Stimulated activated naive B cell treated with anti-CD40 and anti-IgM and Interleukin-4, amounts not matched to agents 10 μg/mL and 1 μg/mL and 100 μg/mL, for 72 hours (primary cell): Measurements from ENCODE around the gene SEPTIN12.

ENCODE experiments used
- ATAC-seq, 2 donors: fragments of 150-1000 bp; cut with Tn5 transposase; replicated peaks; 2 replicates each; pipeline ENCODE4 v1.10.0; 2021; ENCODE audit warnings: moderate library complexity in 1 of 2
- DNase-seq: peaks from one replicate; pipeline ENCODE4 v3.0.0; 2021
- H3K27ac Mint-ChIP-seq: one replicate; pipeline ENCODE4 v1.8.0; 2022; ENCODE audit warnings: mild to moderate bottlenecking, mixed read lengths
- H3K27me3 Mint-ChIP-seq, 2 donors: one replicate each; pipeline ENCODE4 v1.8.0; 2022; ENCODE audit warnings: mixed read lengths in 2 of 2
- H3K36me3 Mint-ChIP-seq, 2 donors: one replicate each; pipeline ENCODE4 v1.8.0; 2022; ENCODE audit warnings: mixed read lengths in 2 of 2, mild to moderate bottlenecking in 1 of 2
- H3K4me1 Mint-ChIP-seq, 2 donors: one replicate each; pipeline ENCODE4 v1.8.0; 2022; ENCODE audit warnings: mixed read lengths in 2 of 2, mild to moderate bottlenecking in 1 of 2
- H3K4me3 Mint-ChIP-seq, 2 donors: one replicate each; pipeline ENCODE4 v1.8.0; 2022; ENCODE audit warnings: mild to moderate bottlenecking in 2 of 2, mixed read lengths in 2 of 2, moderate library complexity in 1 of 2
- H3K9me3 Mint-ChIP-seq, 2 donors: one replicate each; pipeline ENCODE4 v1.8.0; 2022; ENCODE audit warnings: mixed read lengths in 2 of 2, mild to moderate bottlenecking in 1 of 2

The SEPTIN12 gene

GRCh38 chr16:4787627-4788482 is at the start of gene SEPTIN12:
Gene SEPTIN12 (minus strand): TSS chr16:4788345. CDS start chr16:4787645, 700 bp downstream.
- Mint-ChIP-seq H3K9me3 (no peaks in the 10 kb centered on the region), H3K4me1 (peaks cover under 1 to 1% of the 10 kb centered on the region in 2 donors), H3K4me3 (no peak within 1 kb of the TSS), H3K27ac (peak within 1 kb of the TSS; percentile 75), H3K27me3 (peaks cover 0 to 7% of the 10 kb centered on the region in 2 donors), H3K36me3 (no peaks in the 10 kb centered on the region)
- no peak for ATAC-seq
- no peak for DNase-seq

GRCh38 chr16:4836727-4837126 is 48.6 kb upstream of the SEPTIN12 start:
- DNase-seq, result no peak
- no peak overlapping the region for H3K4me3 Mint-ChIP-seq
- no peaks in the 10 kb centered on the region for H3K9me3 Mint-ChIP-seq
- ATAC-seq, result no peak
- H3K4me1 Mint-ChIP-seq, result peaks cover 0 to 33% of the 10 kb centered on the region in 2 donors
- no peaks in the 10 kb centered on the region for H3K27me3 Mint-ChIP-seq
- peaks cover 49 to 55% of the 10 kb centered on the region in 2 donors for H3K36me3 Mint-ChIP-seq
- no peak overlapping the region for H3K27ac Mint-ChIP-seq

GRCh38 chr16:4833584-4833983 is 45.4 kb upstream of the SEPTIN12 start:
- Mint-ChIP-seq H3K27ac (no peak overlapping the region), H3K4me3 (no peak overlapping the region), H3K36me3 (peaks cover 47 to 58% of the 10 kb centered on the region in 2 donors), H3K9me3 (no peaks in the 10 kb centered on the region), H3K4me1 (peaks cover 0 to 29% of the 10 kb centered on the region in 2 donors), H3K27me3 (no peaks in the 10 kb centered on the region)
- ATAC-seq, result peak in 1 of 2 donors; percentile 33
- DNase-seq, result no peak

GRCh38 chr16:4832698-4833343 is 44.7 kb upstream of the SEPTIN12 start:
- H3K4me1 Mint-ChIP-seq, result peaks cover 0 to 22% of the 10 kb centered on the region in 2 donors
- peaks cover 42 to 58% of the 10 kb centered on the region in 2 donors for H3K36me3 Mint-ChIP-seq
- no peak for ATAC-seq
- no peak overlapping the region for H3K27ac Mint-ChIP-seq
- DNase-seq, result no peak
- no peaks in the 10 kb centered on the region for H3K9me3 Mint-ChIP-seq
- no peaks in the 10 kb centered on the region for H3K27me3 Mint-ChIP-seq
- no peak overlapping the region for H3K4me3 Mint-ChIP-seq

GRCh38 chr16:4831616-4832015 is 43.5 kb upstream of the SEPTIN12 start:
- no peak overlapping the region for H3K27ac Mint-ChIP-seq
- no peaks in the 10 kb centered on the region for H3K9me3 Mint-ChIP-seq
- DNase-seq (no peak), ATAC-seq (no peak)
- H3K36me3 Mint-ChIP-seq, result peaks cover 43 to 56% of the 10 kb centered on the region in 2 donors
- H3K4me3 Mint-ChIP-seq, result no peak overlapping the region
- peaks cover 0 to 17% of the 10 kb centered on the region in 2 donors for H3K4me1 Mint-ChIP-seq
- H3K27me3 Mint-ChIP-seq, result no peaks in the 10 kb centered on the region

- H3K4me1 Mint-ChIP-seq, result peaks cover 0 to 17% of the 10 kb centered on the region in 2 donors
- ATAC-seq (no peak), DNase-seq (no peak)
- no peak overlapping the region for H3K4me3 Mint-ChIP-seq
- H3K27me3 Mint-ChIP-seq, result no peaks in the 10 kb centered on the region
- H3K9me3 Mint-ChIP-seq, result no peaks in the 10 kb centered on the region
- H3K36me3 Mint-ChIP-seq, result peaks cover 47 to 55% of the 10 kb centered on the region in 2 donors
- no peak overlapping the region for H3K27ac Mint-ChIP-seq
Measured at GRCh38 chr16:4830408-4830807, 42.3 kb upstream of the SEPTIN12 start.

GRCh38 chr16:4828567-4829321 is 40.6 kb upstream of the SEPTIN12 start:
- H3K27ac Mint-ChIP-seq, result no peak overlapping the region
- H3K36me3 Mint-ChIP-seq, result peaks cover 51 to 65% of the 10 kb centered on the region in 2 donors
- H3K9me3 Mint-ChIP-seq, result no peaks in the 10 kb centered on the region
- DNase-seq (no peak), ATAC-seq (no peak)
- no peaks in the 10 kb centered on the region for H3K27me3 Mint-ChIP-seq
- H3K4me3 Mint-ChIP-seq, result no peak overlapping the region
- peaks cover 0 to 13% of the 10 kb centered on the region in 2 donors for H3K4me1 Mint-ChIP-seq

GRCh38 chr16:4826980-4827379 is 38.8 kb upstream of the SEPTIN12 start:
- H3K27ac Mint-ChIP-seq, result no peak overlapping the region
- peaks cover 43 to 58% of the 10 kb centered on the region in 2 donors for H3K36me3 Mint-ChIP-seq
- H3K27me3 Mint-ChIP-seq, result no peaks in the 10 kb centered on the region
- DNase-seq (no peak), ATAC-seq (no peak)
- no peaks in the 10 kb centered on the region for H3K9me3 Mint-ChIP-seq
- H3K4me3 Mint-ChIP-seq, result no peak overlapping the region
- no peaks in the 10 kb centered on the region for H3K4me1 Mint-ChIP-seq

GRCh38 chr16:4826526-4826925 is 38.4 kb upstream of the SEPTIN12 start:
- Mint-ChIP-seq H3K27ac (no peak overlapping the region), H3K9me3 (no peaks in the 10 kb centered on the region), H3K36me3 (peaks cover 41 to 59% of the 10 kb centered on the region in 2 donors), H3K4me1 (no peaks in the 10 kb centered on the region), H3K27me3 (no peaks in the 10 kb centered on the region), H3K4me3 (no peak overlapping the region)
- ATAC-seq, result no peak
- DNase-seq, result no peak

GRCh38 chr16:4825196-4825595 is 37.1 kb upstream of the SEPTIN12 start:
- H3K27ac Mint-ChIP-seq, result no peak overlapping the region
- no peaks in the 10 kb centered on the region for H3K9me3 Mint-ChIP-seq
- no peak overlapping the region for H3K4me3 Mint-ChIP-seq
- H3K36me3 Mint-ChIP-seq, result peaks cover 32 to 58% of the 10 kb centered on the region in 2 donors
- H3K27me3 Mint-ChIP-seq, result no peaks in the 10 kb centered on the region
- no peaks in the 10 kb centered on the region for H3K4me1 Mint-ChIP-seq
- DNase-seq (no peak), ATAC-seq (no peak)

- Mint-ChIP-seq H3K27ac (no peak overlapping the region), H3K9me3 (no peaks in the 10 kb centered on the region), H3K36me3 (peaks cover 33 to 63% of the 10 kb centered on the region in 2 donors), H3K4me1 (no peaks in the 10 kb centered on the region), H3K27me3 (no peaks in the 10 kb centered on the region), H3K4me3 (no peak overlapping the region)
- no peak for ATAC-seq
- DNase-seq, result no peak
Measured at GRCh38 chr16:4820652-4821051, 32.5 kb upstream of the SEPTIN12 start.

GRCh38 chr16:4814542-4815173 is 26.5 kb upstream of the SEPTIN12 start:
- no peak overlapping the region for H3K27ac Mint-ChIP-seq
- no peak overlapping the region for H3K4me3 Mint-ChIP-seq
- DNase-seq (no peak), ATAC-seq (no peak)
- no peaks in the 10 kb centered on the region for H3K9me3 Mint-ChIP-seq
- H3K4me1 Mint-ChIP-seq, result peaks cover 3 to 10% of the 10 kb centered on the region in 2 donors
- H3K27me3 Mint-ChIP-seq, result no peaks in the 10 kb centered on the region
- peaks cover 44 to 63% of the 10 kb centered on the region in 2 donors for H3K36me3 Mint-ChIP-seq

GRCh38 chr16:4814046-4814445 is 25.9 kb upstream of the SEPTIN12 start:
- no peak for ATAC-seq
- no peak overlapping the region for H3K4me3 Mint-ChIP-seq
- no peak overlapping the region for H3K27ac Mint-ChIP-seq
- peaks cover 3 to 10% of the 10 kb centered on the region in 2 donors for H3K4me1 Mint-ChIP-seq
- no peaks in the 10 kb centered on the region for H3K9me3 Mint-ChIP-seq
- no peaks in the 10 kb centered on the region for H3K27me3 Mint-ChIP-seq
- no peak for DNase-seq
- H3K36me3 Mint-ChIP-seq, result peaks cover 43 to 60% of the 10 kb centered on the region in 2 donors
